KMS-11 (cell line): ENCODE measurements around the gene SLC23A2.
"Not testable (repeated sequence)": the region's sequence is repeated elsewhere in the genome, so short reads cannot be mapped to it uniquely, and the experiment has no call there.

Experiments used
- H2AFZ ChIP-seq: fragments of 200-600 bp; sonication (generic); 2 replicates; pipeline ENCODE4 v1.6.1; 2016; ENCODE audit warnings: antibody characterized with exemption, mixed run types, low read depth
- H3K27ac ChIP-seq: fragments of 200-600 bp; sonication (generic); 2 replicates; pipeline ENCODE4 v1.6.1; 2016; ENCODE audit warnings: mild to moderate bottlenecking, mixed run types
- H3K27me3 ChIP-seq: fragments of 200-600 bp; sonication (generic); 2 replicates; pipeline ENCODE4 v1.6.1; 2017; ENCODE audit warnings: mild to moderate bottlenecking, low read depth, mixed run types, moderate library complexity; ENCODE audit not compliant: insufficient read depth
- H3K36me3 ChIP-seq: fragments of 200-600 bp; sonication (generic); 2 replicates; pipeline ENCODE4 v1.6.1; 2017; ENCODE audit warnings: mild to moderate bottlenecking, mixed run types; ENCODE audit not compliant: insufficient read depth
- H3K4me1 ChIP-seq: fragments of 200-600 bp; sonication (generic); 2 replicates; pipeline ENCODE4 v1.6.1; 2016; ENCODE audit warnings: mild to moderate bottlenecking, low read depth, mixed run types; ENCODE audit not compliant: poor library complexity, severe bottlenecking
- H3K4me2 ChIP-seq: fragments of 200-600 bp; sonication (generic); 2 replicates; pipeline ENCODE4 v1.7.0; 2016; ENCODE audit warnings: mild to moderate bottlenecking, mixed run types
- H3K4me3 ChIP-seq: fragments of 200-600 bp; sonication (generic); IDR thresholded peaks from 2 replicates; pipeline ENCODE4 v1.6.1; 2017; ENCODE audit warnings: low read depth, low read length, mixed read lengths; ENCODE audit not compliant: insufficient read depth
- H3K79me2 ChIP-seq: fragments of 200-600 bp; sonication (generic); 2 replicates; pipeline ENCODE4 v1.6.1; 2016; ENCODE audit warnings: low read depth, mixed run types; ENCODE audit not compliant: insufficient read depth
- H3K9ac ChIP-seq: fragments of 200-600 bp; sonication (generic); 2 replicates; pipeline ENCODE4 v1.6.1; 2016; ENCODE audit warnings: mild to moderate bottlenecking, mixed run types
- H4K20me1 ChIP-seq: fragments of 200-600 bp; sonication (generic); 2 replicates; pipeline ENCODE4 v1.6.1; 2016; ENCODE audit warnings: mild to moderate bottlenecking, mixed run types; ENCODE audit not compliant: insufficient read depth
- TF ChIP-seq, protein P1 (sequence below): fragments of 200-600 bp; sonication (generic); conservative IDR thresholded peaks from 2 replicates; pipeline ENCODE4 v1.6.1; 2017; ENCODE audit warnings: low read depth, mild to moderate bottlenecking, antibody characterized with exemption, low read length, moderate library complexity, mixed read lengths

The SLC23A2 gene

DNA sequence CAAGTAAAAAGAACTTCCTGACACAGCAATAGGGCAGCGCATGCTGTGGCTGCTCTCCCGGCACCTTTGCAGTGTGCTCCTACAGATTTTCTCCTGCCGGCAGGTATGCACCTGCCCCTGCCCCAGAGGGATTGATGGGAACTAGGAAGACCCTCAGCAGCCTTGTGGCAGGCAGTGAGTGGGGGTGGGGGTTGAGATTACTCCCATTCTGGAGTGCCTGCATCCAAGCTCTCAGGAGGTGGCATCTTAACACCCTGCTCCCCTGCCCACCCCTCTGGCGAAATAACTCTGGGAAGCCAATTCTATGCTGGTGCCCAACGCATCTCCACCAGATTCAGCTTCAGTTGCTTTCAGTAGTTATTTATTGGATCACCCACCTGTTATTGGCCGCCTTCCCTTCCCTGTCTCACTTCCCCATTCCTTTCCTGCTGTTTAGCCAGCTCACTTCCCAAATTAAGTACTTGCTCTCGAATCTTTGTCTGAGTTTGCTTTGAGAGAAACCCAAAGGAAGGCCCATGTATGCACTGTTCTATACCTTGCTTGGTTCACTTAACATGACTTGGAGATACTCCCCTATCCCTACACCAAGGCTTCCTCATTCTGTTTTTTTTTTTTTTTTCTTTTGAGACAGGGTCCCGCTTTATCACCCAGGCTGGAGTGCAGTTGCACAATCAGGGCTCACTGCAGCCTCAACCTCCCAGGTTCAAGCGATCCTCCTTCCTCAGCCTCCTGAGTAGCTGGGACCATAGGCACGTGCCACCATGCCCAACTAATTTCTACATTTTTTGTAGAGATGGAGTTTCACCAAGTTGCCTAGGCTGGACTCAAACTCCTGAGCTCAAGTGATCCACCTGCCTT is 29.3 kb upstream of the SLC23A2 start:
- Histone ChIP-seq H3K79me2 (no peaks in the 10 kb centered on the region), H3K27me3 (no peaks in the 10 kb centered on the region), H3K27ac (no peak overlapping the region), H3K4me1 (no peaks in the 10 kb centered on the region), H4K20me1 (no peaks in the 10 kb centered on the region), H3K36me3 (no peaks in the 10 kb centered on the region), H3K9ac (no peak overlapping the region), H2AFZ (no peak overlapping the region), H3K4me3 (no peak overlapping the region), H3K4me2 (no peak overlapping the region)
- TF ChIP-seq, protein P1, sequence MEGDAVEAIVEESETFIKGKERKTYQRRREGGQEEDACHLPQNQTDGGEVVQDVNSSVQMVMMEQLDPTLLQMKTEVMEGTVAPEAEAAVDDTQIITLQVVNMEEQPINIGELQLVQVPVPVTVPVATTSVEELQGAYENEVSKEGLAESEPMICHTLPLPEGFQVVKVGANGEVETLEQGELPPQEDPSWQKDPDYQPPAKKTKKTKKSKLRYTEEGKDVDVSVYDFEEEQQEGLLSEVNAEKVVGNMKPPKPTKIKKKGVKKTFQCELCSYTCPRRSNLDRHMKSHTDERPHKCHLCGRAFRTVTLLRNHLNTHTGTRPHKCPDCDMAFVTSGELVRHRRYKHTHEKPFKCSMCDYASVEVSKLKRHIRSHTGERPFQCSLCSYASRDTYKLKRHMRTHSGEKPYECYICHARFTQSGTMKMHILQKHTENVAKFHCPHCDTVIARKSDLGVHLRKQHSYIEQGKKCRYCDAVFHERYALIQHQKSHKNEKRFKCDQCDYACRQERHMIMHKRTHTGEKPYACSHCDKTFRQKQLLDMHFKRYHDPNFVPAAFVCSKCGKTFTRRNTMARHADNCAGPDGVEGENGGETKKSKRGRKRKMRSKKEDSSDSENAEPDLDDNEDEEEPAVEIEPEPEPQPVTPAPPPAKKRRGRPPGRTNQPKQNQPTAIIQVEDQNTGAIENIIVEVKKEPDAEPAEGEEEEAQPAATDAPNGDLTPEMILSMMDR, result no peak

DNA sequence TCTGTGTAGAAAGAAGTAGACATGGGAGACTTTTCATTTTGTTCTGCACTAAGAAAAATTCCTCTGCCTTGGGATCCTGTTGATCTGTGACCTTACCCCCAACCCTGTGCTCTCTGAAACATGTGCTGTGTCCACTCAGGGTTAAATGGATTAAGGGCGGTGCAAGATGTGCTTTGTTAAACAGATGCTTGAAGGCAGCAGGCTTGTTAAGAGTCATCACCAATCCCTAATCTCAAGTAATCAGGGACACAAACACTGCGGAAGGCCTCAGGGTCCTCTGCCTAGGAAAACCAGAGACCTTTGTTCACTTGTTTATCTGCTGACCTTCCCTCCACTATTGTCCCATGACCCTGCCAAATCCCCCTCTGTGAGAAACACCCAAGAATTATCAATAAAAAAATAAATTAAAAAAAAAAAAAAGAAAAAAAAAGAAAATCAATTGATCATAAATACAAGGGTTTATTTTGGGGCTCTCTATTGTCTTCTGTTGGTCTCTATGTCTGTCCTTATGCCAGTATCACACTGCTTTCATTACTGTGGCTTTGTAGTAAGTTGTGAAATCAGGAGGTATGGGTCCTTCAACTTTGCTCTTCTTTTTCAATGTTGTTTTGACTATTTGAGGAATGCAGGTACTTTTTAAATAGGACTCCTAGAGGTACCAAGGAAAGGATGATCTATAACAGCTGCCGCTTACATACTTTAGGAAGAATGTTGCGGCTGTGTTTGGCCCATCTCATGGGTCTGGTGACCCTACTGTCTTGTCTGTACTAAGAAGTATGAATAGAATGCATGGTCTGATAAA is 27.1 kb upstream of the SLC23A2 start:
- not testable (repeated sequence) for H3K4me3 ChIP-seq, H4K20me1 ChIP-seq, H3K27ac ChIP-seq, H3K36me3 ChIP-seq, H3K79me2 ChIP-seq, H2AFZ ChIP-seq, H3K27me3 ChIP-seq, H3K4me2 ChIP-seq, H3K4me1 ChIP-seq, H3K9ac ChIP-seq

- no peak overlapping the region for H2AFZ ChIP-seq
Observed at GRCh38 chr20:5024982-5025381, 23.7 kb upstream of the SLC23A2 start.

DNA sequence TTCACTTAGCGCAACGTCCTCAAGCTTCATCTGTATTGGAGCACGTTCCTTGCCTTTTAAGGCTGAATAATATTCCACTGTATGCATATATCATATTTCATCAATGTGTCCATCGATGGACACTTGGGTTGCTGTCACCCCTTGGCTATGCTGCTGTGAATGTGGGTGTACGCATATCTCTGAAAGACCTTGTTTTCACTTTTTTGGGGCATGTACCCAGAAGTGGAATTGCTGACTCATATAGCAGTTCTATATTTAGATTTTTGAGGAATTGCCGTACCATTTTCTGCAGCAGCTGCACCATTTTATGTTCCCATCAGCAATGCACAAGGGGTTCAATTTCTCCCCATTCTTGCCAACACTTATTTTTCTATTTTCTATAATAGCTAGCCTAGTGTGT is 22.8 kb upstream of the SLC23A2 start:
- H3K4me1 ChIP-seq, result no peaks in the 10 kb centered on the region
- no peak overlapping the region for H3K9ac ChIP-seq
- H3K27ac ChIP-seq, result no peak overlapping the region
- no peaks in the 10 kb centered on the region for H4K20me1 ChIP-seq
- TF ChIP-seq, protein P1, result no peak
- H3K4me3 ChIP-seq, result no peak overlapping the region
- H2AFZ ChIP-seq, result no peak overlapping the region
- no peaks in the 10 kb centered on the region for H3K79me2 ChIP-seq
- no peaks in the 10 kb centered on the region for H3K27me3 ChIP-seq
- no peaks in the 10 kb centered on the region for H3K36me3 ChIP-seq
- H3K4me2 ChIP-seq, result no peak overlapping the region

More at GRCh38 chr20:5024982-5025381, 23.7 kb upstream of the SLC23A2 start:
- no peaks in the 10 kb centered on the region for H3K27me3 ChIP-seq
- no peak overlapping the region for H3K27ac ChIP-seq
- H3K9ac ChIP-seq, result no peak overlapping the region
- H4K20me1 ChIP-seq, result no peaks in the 10 kb centered on the region
- H3K36me3 ChIP-seq, result no peaks in the 10 kb centered on the region
- TF ChIP-seq, protein P1, result no peak
- no peaks in the 10 kb centered on the region for H3K4me1 ChIP-seq
- no peak overlapping the region for H3K4me3 ChIP-seq
- no peak overlapping the region for H3K4me2 ChIP-seq
- no peaks in the 10 kb centered on the region for H3K79me2 ChIP-seq

GRCh38 chr20:5023171-5023570 is 21.9 kb upstream of the SLC23A2 start:
- H3K4me1 ChIP-seq, result not testable (repeated sequence)

More at GRCh38 chr20:5023171-5023570, 21.9 kb upstream of the SLC23A2 start:
- not testable (repeated sequence) for H3K27me3 ChIP-seq, H3K4me2 ChIP-seq, H3K27ac ChIP-seq, H4K20me1 ChIP-seq, H3K9ac ChIP-seq, H3K36me3 ChIP-seq, H2AFZ ChIP-seq, H3K79me2 ChIP-seq, H3K4me3 ChIP-seq
